Right ventricle myocardium inferior (tissue), 1 donor: Measurements from ENCODE around the gene CNNM4. TPM values are rescaled to one million over a fixed set of nuclear protein-coding genes. Genes with fewer than 3 reads are reported as not detected.

ENCODE experiments used
- ATAC-seq: fragments of 200-7000 bp; cut with Tn5 transposase; one replicate; pipeline ENCODE4 v1.9.1; 2020; ENCODE audit warnings: mild to moderate bottlenecking, moderate library complexity
- DNase-seq: peaks from one replicate; pipeline ENCODE4 v3.0.0; 2021; ENCODE audit errors: missing footprints
- intact Hi-C: fragments of 100-400 bp; cut with DNase I; formaldehyde crosslinking; loops from one replicate; pipeline ENCODE4 v1.11.0; 2022
- total RNA-seq: library from RNA; stranded (reverse); fragmentation: NEBNext Ultra II Directional; extraction: Animal tissue kit (Norgen Biotek cat#: 25700); gene quantifications from one replicate; pipeline ENCODE4 v1.2.1, GENCODE V29; 2021
- donor health status: DM: no; HTN: yes; CAD: no; lungs with severe emphysema.

Gene CNNM4
- total RNA-seq, 1 donor from 2014 or later = 33.3 TPM

DNA sequence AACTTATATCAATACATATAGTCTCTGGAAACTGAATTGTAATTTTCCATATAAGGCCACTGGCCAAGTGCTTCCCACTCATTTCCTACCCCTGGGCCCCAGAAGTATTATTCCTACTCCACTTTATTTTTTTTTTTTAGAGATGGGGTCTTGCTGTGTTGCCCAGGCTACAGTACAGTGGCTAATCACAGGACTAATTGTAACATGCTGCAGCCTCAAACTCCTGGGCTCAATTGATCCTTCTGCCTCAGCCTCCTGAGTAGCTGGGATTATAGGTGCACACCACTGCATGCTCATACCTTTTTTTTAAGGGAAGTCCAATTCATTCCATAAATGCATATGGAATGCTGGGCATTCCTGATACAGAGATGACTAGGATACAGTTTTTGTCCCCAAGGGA lies 6.4 kb upstream of the CNNM4 start:
- DNase-seq (no peak), ATAC-seq (no peak)
- intact Hi-C loops = no loop called here

DNA sequence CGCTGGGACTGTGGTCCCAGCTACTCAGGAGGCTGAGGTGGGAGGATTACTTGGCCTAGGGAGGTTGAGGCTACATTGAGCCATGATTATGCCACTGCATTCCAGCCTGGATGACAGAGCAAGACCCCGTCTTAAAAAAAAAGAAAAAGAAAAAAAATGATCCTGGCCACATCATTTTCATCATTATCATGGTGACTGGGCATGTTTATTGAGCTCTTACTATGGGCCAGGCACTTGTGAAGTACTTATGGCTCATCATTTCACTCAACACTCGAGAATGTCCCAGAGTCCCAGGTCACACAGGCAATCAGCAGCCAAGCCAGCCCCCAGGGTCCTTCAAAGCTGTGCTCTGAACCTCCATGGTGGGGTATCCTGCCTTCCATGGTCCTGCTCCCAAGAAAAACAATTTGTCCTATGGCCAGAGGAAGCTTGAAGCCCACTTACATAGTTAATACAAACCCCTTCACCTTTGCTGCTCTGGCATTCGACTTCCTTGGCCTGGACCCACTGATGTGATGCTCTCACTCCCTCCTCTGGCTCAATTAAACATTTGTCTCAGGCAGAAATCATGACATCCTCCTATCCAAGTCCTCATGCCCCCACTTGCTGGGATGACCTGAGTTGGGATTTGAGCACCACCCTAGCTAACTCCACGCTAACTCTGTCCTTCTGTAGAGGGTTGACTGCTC lies 3.8 kb upstream of the CNNM4 start:
- ATAC-seq (no peak), DNase-seq (no peak)
- intact Hi-C loops = no loop called here

DNA sequence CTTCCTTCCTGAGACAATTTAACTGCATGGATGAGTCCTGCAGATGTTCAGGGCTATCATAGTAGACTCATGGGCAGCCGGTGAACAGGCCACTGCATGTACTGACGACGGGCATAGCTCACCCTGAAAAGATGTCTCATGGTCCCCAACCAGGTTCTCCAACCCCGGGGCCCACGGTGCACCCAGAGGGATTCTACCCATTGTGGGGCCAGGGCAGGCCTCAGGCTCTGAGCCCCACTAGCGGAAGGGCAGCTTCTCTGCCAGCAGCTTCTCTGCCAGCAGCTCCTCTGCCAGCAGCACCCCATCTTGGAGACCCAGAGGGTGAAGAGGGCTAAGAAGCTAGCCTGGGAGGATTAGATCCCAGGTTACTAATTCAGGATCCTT lies 3.2 kb upstream of the CNNM4 start:
- intact Hi-C loops = no loop called here
- DNase-seq (no peak), ATAC-seq (no peak)

DNA sequence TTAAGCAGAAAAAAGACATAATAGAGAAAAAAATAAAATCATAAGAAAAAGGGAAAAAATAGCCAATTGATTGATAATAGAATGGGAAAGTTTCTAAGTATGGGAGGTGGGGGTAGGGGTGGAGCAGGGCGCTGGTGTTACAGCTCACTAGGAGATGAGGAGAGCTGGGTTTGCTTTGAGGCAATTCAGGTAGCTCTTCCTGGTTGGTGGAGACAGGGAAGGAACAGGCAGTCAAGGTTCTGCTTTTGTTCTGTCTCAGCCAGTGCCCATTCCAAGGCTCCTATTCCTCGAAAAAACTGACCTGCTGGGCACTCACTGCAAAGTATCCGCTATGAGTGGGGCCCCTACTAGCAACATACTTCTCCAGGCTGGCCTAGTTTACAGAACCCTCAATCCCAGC lies 1.7 kb upstream of the CNNM4 start:
- DNase-seq = no peak
- intact Hi-C loops = no loop called here
- ATAC-seq = no peak

DNA sequence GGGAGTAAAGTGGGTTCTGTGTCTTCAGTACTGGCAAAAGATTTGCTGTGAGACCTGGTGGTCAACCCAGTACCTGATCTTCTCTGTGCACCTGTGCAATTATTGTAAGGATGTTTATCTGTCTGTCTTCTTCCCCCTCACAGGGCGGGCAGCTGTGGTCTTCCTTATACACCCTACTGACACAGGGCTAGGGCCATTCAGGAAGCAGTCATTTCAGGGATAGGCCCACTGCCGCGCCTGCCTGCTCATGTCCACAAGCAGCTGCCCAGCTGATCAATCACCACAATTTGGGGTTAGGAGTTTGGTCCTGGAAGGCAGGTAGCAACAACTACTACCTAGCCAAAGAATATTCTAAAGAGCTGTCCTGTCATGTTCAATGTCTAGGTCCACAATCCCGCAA lies 1.2 kb upstream of the CNNM4 start:
- ATAC-seq = no peak
- intact Hi-C loops = no loop called here
- DNase-seq = no peak

DNA sequence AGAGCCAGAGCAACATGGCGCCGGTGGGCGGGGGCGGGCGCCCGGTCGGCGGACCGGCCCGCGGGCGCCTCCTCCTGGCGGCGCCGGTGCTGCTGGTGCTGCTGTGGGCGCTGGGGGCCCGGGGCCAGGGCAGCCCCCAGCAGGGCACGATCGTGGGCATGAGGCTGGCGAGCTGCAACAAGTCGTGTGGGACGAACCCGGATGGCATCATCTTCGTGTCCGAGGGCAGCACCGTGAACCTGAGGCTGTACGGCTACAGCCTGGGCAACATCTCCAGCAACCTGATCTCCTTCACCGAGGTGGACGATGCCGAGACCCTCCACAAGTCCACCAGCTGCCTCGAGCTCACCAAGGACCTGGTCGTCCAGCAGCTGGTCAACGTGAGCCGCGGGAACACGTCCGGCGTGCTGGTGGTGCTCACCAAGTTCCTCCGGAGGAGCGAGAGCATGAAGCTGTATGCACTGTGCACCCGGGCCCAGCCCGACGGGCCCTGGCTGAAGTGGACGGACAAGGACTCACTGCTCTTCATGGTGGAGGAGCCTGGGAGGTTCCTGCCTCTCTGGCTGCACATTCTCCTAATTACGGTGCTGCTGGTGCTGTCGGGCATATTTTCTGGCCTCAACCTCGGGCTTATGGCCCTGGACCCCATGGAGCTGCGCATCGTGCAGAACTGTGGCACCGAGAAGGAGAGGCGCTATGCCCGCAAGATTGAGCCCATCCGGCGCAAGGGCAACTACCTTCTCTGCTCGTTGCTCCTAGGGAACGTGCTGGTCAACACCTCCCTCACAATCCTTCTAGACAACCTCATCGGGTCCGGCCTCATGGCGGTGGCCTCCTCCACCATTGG lies 507 bp downstream of the CNNM4 start:
- intact Hi-C loops = loop anchor here (1.0 to 5.0 kb wide), 4 partner anchors 21 to 123 kb away; partner anchors contain the start of genes ANKRD39, CNNM3, KANSL3 and LMAN2L
- DNase-seq = peak; percentile 80
- peak; percentile 6 for ATAC-seq

DNA sequence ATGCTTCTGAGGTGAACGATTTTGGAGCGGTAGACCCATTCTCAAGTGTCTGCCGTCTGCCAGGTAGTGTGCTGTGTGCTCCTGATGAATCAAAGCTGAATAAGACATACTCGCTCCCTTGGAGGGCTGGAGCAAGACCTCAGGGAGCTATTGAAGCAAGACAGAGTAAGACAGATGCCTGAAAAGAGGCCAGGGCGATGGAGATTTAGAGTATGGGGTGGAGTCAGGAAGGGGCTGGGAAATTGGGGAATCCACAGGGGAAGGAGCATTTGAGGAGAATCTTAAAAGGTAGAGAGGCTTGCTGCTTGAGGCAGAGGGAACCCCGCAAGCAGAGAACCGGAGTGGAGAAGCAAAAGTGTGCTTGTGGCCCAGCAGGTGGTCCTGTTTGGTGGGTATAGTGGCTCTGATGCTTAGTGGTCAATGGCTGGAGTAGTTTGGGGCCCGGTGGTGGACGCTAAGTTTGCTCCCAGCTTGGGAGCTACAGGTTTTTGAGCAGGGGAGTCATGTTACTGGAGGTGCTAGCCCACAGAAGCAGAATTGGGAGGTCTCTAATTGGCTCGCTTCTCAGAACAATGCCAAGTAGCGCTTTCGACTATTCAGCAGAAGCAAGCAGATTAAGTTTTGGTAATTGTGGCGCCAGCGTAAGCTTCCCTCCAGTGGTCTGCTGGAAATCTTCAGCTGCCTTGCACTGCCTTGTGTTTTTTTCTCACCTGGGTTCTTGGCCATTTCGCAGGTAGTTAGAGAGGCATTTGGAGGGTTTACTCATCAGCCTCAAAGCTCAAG lies 2.0 kb downstream of the CNNM4 start:
- intact Hi-C loops = loop anchor here (5.0 kb wide), 2 partner anchors 55 to 95 kb away; partner anchors contain the start of genes ANKRD39 and CNNM3
- DNase-seq (no peak), ATAC-seq (no peak)

DNA sequence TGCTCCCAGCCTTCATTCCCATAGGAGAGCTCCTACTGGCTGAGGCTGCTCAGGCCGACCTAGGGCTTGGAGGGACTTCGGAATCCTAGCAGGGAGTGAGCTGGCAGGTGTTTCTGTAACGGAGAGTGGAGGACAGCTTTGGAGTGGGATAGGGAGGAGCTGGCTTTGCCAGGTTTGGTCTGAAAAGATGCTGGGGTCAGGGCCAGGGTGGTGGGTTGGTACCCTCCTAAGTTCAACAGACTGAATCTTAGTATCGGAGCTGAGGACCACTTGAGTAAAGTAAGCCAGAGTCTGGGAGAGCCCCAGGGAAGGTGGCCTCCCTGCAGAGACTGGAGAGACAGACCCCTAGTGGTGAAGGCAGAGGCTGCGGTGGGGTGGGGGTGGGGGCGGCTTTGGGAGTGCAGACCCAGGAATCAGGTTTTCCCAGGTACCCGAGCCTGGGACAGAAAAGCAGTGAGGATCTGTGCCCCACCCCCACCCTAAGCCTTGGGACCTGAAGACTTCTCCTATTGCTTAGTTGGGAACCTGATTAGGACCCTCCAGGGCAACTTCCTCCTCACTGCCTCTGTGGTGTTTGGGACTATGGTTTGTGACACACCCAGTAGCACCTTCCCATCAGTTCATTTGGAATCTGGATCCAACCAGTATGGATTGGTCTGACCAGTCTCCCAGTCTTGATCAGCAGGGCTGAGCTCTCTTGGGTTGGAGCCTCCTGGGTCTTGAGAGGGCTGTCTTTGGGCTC lies 3.0 kb downstream of the CNNM4 start:
- no peak for ATAC-seq
- DNase-seq = no peak
- intact Hi-C loops = loop anchor here (5.0 kb wide), 2 partner anchors 54 to 94 kb away; partner anchors contain the start of genes ANKRD39 and CNNM3

DNA sequence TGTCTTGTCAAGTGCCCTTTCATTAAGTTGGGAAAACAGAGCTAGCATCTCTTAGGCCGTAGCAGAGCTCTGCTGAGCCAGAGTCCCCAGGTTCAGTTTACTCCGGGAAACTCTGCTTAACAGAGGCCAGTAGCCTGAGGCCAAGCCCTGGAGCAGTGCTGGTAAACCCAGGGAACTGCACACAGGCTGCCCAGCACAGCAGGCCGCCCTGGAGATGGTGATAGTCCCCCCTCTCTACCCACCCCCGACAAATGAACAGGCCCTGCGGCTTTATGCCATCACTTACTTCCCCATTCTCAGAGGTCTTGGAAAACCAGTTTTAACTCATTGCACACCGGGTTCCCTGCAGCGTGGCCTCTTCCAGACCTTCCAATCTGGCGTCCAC lies 3.5 kb downstream of the CNNM4 start:
- intact Hi-C loops = loop anchor here (5.0 kb wide), 2 partner anchors 53 to 93 kb away; partner anchors contain the start of genes ANKRD39 and CNNM3
- DNase-seq = no peak

DNA sequence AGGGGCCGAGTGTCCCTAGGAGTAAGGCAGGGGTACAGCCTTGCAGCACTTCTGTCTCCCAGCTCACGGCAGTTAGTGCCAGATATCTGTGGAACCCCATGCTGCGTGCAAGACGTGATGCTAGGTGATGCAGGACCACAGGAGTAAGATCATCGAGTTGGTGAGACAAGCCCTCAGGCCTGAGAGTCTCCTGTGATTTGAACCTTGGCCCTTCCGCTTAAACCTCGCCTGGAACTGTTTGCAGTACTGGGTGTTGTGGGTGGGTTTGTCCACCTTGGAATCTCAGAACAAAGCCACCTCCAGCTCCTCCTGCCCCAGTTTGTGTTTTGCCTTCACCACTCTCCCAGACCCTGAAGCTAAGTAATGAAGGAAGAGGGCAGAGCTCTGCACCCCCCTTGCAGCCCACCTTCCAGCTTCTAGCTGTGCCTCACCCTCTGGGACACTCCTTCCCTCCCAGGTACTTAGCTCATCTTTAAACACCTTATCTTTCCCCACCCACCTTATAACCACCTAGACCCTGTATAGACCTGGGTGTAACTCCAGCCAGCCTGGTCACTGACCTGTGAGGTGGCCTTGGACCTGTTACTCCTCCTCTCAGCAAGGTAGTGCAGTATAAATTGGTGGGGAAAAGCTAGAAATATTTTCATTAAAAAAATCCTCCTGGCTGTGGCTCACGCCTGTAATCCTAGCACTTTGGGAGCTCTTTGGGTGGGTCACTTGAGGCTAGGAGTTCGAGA lies 6.6 kb downstream of the CNNM4 start:
- ATAC-seq (no peak), DNase-seq (no peak)
- intact Hi-C loops = no loop called here

More for the DNA sequence above, 3.5 kb downstream of the CNNM4 start:
- no peak for ATAC-seq

DNA sequence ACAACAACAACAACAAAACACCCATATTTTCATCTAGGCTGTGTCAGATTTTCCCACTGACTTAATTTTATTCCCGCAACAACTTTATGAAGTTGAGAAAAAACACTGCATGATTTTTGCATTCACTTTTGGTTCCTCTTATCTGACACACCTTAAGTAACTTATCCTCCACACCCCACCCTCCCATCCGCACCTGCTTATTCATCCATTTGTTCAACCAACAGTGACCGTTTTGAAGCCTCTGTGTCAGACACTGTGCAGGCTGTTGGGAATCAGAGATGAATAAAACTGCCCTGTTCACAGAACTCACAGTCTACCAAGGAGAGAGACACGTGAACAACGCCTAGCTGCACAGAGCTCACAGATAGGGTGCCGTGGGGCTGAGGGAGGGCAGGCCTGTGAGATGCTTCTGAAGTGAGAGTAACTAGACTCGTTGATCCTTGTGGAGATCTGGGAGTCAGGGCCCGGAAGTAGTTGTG lies 7.4 kb downstream of the CNNM4 start:
- intact Hi-C loops = no loop called here
- DNase-seq (no peak), ATAC-seq (no peak)

DNA sequence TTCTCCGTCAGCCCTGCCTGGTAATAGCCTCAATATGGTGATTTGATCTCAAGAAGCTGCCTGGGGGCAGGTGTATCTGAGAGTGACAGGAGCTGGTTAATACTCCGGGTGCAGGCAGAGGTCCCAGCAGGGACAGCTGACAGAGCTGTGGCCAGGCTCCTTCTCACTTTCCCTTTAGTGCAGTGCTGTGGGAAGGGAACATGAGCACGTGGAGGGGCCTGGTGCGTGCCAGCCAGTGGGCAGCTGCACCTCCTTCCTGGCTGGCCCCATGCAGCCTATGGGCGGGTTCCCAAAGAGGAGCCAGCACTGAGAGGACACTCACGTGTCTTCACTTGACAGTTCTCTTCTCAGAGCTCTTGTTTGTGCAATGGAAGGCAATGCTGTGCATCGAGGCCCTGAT lies 9.1 kb downstream of the CNNM4 start:
- peak; percentile 97 for ATAC-seq
- peak; percentile 84 for DNase-seq
- intact Hi-C loops = loop anchor here (2.0 kb wide), 1 partner anchor 15 kb away; no protein-coding TSS in a partner anchor

DNA sequence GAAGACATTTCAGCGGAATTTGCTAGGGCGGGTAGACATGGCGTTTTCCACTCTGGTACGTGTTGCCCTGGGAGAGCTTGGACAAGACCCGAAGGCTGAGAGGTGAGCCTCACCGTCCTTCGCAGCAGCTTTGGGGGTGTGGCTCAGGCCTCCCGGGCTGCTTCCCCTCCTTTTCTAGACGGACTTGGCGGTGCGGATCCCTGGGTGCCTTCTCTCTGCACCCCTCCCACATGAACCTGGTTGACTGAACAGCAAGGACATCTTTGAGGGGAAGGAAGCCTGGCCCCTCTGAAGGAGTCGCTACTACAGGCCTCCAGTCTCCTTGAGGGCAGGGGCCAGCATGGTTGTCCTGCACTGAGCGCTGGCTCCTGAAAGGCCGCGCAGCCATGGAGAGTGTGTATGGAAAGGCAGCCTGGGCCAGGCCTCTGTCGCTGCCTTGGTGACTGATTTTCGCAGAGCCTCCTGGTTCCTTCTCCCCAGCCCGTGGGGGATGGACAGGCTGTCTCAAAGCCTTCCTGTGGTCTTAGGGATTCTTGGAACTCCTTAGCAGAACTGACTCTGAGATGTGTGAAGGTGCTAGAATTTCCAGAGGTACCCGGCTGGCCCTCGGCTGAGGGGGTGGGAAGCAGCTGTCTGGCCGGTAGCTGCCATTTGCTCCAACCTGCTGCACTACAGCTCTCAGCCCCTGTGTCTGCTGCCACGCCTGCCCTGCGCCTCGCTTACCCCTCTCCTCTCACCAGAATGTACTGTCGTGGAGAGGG lies 9.9 kb downstream of the CNNM4 start:
- intact Hi-C loops = loop anchor here (2.0 kb wide), 1 partner anchor 14 kb away; no protein-coding TSS in a partner anchor
- DNase-seq = no peak
- no peak for ATAC-seq

DNA sequence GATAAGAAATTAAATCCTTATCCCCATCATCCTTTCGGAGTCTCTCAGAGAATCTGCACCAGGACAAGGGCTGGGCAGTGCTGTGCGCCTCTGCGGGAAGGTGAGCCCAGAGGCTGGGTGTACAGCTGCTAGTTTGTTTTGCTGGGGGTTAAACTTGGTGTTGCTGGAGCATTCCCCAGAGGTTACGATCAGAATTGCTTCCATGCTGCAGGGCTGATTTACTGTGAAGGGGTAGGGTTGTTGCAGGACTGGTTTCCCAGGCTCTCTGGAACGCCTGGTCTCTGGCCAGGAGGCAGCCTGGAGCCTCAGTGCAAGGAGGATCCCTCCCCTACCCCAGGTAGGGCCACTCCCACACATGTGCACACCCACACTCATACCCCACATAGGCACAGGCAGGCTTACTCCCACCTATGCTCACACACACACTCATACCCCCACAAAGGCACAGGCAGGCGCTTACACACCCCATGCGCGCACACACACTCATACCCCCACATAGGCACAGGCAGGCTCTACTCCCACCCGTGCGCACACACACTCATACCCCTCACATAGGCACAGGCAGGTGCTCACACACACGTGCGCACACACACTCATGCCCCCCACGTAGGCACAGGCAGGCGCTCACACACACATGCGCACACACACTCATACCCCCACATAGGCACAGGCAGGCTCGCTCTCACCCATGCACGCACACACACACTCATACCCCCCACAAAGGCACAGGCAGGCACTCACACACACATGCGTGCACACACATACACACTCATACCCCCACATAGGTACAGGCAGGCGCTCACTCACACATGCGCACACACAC lies 11.3 kb downstream of the CNNM4 start:
- intact Hi-C loops = loop anchor here (2.0 kb wide), 1 partner anchor 13 kb away; no protein-coding TSS in a partner anchor
- no peak for ATAC-seq
- DNase-seq = no peak

DNA sequence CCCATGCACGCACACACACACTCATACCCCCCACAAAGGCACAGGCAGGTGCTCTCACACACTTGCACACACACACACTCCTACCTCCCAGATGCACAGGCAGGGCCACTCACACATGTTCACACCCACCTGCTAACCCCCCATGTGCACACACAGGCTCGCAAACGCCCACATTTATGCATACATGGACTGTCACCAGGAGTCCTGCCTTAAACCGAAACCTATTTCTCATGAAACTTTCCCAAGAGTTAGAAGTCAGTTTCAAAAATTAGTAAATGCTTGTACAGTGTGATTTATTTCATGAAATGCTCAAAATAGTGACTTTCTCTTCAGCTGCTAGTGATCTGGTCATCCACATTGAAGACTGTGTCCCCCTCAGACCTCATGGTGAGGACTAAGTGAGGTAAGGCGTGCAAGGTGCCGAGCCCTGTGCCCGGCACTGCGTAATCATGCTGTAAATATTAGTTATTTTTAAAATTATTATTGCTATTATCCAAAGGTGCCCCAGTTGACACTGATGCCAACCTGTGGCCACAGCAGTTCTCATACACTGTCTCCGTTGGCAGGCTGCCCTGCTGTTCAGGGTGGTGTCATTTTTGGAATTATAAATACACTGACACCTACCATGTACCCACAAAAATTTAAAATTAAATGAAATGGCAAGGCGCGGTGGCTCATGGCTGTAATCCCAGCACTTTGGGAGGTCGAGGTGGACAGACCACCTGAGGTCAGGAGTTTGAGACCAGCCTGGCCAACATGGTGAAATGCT lies 12.4 kb downstream of the CNNM4 start:
- DNase-seq = no peak
- no peak for ATAC-seq
- intact Hi-C loops = no loop called here
